Kidney epithelial cell (primary cell): Measurements from ENCODE around the gene FAM47E. TPM values are rescaled to one million over a fixed set of nuclear protein-coding genes. Genes with fewer than 3 reads are reported as not detected.

ENCODE experiments used
- DNase-seq: peaks from one replicate; pipeline ENCODE4 v3.0.0-alpha.2; 2010; ENCODE audit warnings: low read depth
- H3K27me3 ChIP-seq: 2 replicates; pipeline ENCODE4 v1.6.0; 2011; ENCODE audit warnings: low read length; ENCODE audit not compliant: control insufficient read depth, insufficient read depth
- H3K36me3 ChIP-seq: 2 replicates; pipeline ENCODE4 v1.5.1; 2011; ENCODE audit warnings: low read length; ENCODE audit not compliant: control insufficient read depth, insufficient read depth
- H3K4me3 ChIP-seq: 2 replicates; pipeline ENCODE4 v1.5.1; 2011; ENCODE audit warnings: low read depth, mild to moderate bottlenecking, control low read depth, low read length
- CTCF ChIP-seq: IDR thresholded peaks from 2 replicates; pipeline ENCODE4 v1.5.1; 2011; ENCODE audit warnings: mild to moderate bottlenecking, moderate library complexity, low read length, control low read depth, inconsistent platforms; ENCODE audit not compliant: insufficient read depth, poor library complexity, severe bottlenecking
- total RNA-seq: library from RNA; depleted of rRNA; stranded (reverse); fragments of >200 nt; gene quantifications from 2 replicates; pipeline ENCODE4 v1.2.3, GENCODE V29; 2015

FAM47E gene
- total RNA-seq, 1 donor from 2014 or later, result 2.3 TPM

- peak overlapping the region; percentile 68 for H3K4me3 ChIP-seq
- TF ChIP-seq CTCF, result no peak
- no peaks in the 10 kb centered on the region for H3K27me3 ChIP-seq
- DNase-seq, result no peak
- peaks cover 1% of the 10 kb centered on the region for H3K36me3 ChIP-seq
These were observed 56.1 kb downstream of the FAM47E start for GRCh38 chr4:76307660-76308014.

- no peak overlapping the region for H3K4me3 ChIP-seq
- DNase-seq, result no peak
- peaks cover 1% of the 10 kb centered on the region for H3K36me3 ChIP-seq
- TF ChIP-seq CTCF, result no peak
- H3K27me3 ChIP-seq, result no peaks in the 10 kb centered on the region
These were observed 57.0 kb downstream of the FAM47E start for GRCh38 chr4:76308548-76308947.

- no peak for DNase-seq
- no peak overlapping the region for H3K4me3 ChIP-seq
- H3K36me3 ChIP-seq, result peaks cover 1% of the 10 kb centered on the region
- no peaks in the 10 kb centered on the region for H3K27me3 ChIP-seq
- TF ChIP-seq CTCF, result no peak
These were observed 58.5 kb downstream of the FAM47E start for GRCh38 chr4:76309939-76310550.

GRCh38 chr4:76310683-76311082 is 59.2 kb downstream of the FAM47E start:
- Histone ChIP-seq H3K4me3 (no peak overlapping the region), H3K27me3 (no peaks in the 10 kb centered on the region), H3K36me3 (peaks cover 1% of the 10 kb centered on the region)
- no peak for DNase-seq
- no peak for TF ChIP-seq CTCF

- H3K27me3 ChIP-seq, result no peaks in the 10 kb centered on the region
- no peak overlapping the region for H3K4me3 ChIP-seq
- TF ChIP-seq CTCF, result no peak
- no peak for DNase-seq
- peaks cover 1% of the 10 kb centered on the region for H3K36me3 ChIP-seq
These were observed 60.4 kb downstream of the FAM47E start for GRCh38 chr4:76311896-76312331.

GRCh38 chr4:76312457-76312856 is 60.9 kb downstream of the FAM47E start:
- no peak for DNase-seq
- H3K4me3 ChIP-seq, result no peak overlapping the region
- no peak for TF ChIP-seq CTCF
- H3K36me3 ChIP-seq, result peaks cover 1% of the 10 kb centered on the region
- H3K27me3 ChIP-seq, result no peaks in the 10 kb centered on the region
